Choroid plexus epithelial cell (primary cell): Measurements from ENCODE around the gene PRKAG2.

ENCODE experiments used
- DNase-seq: peaks from one replicate; pipeline ENCODE4 v3.0.0-alpha.2; 2010; ENCODE audit warnings: low read depth
- H3K4me3 ChIP-seq: 2 replicates; pipeline ENCODE4 v1.5.1; 2011; ENCODE audit warnings: low read depth, mild to moderate bottlenecking, control low read depth, low read length, moderate library complexity
- TF ChIP-seq, protein P1 (sequence below): conservative IDR thresholded peaks from 2 replicates; pipeline ENCODE4 v1.5.1; 2011; ENCODE audit warnings: low read depth, mild to moderate bottlenecking, control low read depth, inconsistent platforms, low read length, moderate library complexity

Gene PRKAG2

GRCh38 chr7:151726652-151727578 is 150.0 kb downstream of the PRKAG2 start:
- TF ChIP-seq, protein P1, sequence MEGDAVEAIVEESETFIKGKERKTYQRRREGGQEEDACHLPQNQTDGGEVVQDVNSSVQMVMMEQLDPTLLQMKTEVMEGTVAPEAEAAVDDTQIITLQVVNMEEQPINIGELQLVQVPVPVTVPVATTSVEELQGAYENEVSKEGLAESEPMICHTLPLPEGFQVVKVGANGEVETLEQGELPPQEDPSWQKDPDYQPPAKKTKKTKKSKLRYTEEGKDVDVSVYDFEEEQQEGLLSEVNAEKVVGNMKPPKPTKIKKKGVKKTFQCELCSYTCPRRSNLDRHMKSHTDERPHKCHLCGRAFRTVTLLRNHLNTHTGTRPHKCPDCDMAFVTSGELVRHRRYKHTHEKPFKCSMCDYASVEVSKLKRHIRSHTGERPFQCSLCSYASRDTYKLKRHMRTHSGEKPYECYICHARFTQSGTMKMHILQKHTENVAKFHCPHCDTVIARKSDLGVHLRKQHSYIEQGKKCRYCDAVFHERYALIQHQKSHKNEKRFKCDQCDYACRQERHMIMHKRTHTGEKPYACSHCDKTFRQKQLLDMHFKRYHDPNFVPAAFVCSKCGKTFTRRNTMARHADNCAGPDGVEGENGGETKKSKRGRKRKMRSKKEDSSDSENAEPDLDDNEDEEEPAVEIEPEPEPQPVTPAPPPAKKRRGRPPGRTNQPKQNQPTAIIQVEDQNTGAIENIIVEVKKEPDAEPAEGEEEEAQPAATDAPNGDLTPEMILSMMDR = no peak
- DNase-seq = no peak
- no peak overlapping the region for H3K4me3 ChIP-seq

- H3K4me3 ChIP-seq = no peak overlapping the region
- no peak for DNase-seq
- TF ChIP-seq, protein P1 = no peak
Observed at GRCh38 chr7:151725844-151726651, 150.9 kb downstream of the PRKAG2 start.

- TF ChIP-seq, protein P1 = no peak
- H3K4me3 ChIP-seq = no peak overlapping the region
- no peak for DNase-seq
Observed at GRCh38 chr7:151724920-151725584, 151.9 kb downstream of the PRKAG2 start.

GRCh38 chr7:151724250-151724915 is 152.5 kb downstream of the PRKAG2 start:
- no peak overlapping the region for H3K4me3 ChIP-seq
- TF ChIP-seq, protein P1 = no peak
- no peak for DNase-seq

- TF ChIP-seq, protein P1 = no peak
- no peak overlapping the region for H3K4me3 ChIP-seq
- no peak for DNase-seq
Observed at GRCh38 chr7:151723321-151723720, 153.6 kb downstream of the PRKAG2 start.

DNA sequence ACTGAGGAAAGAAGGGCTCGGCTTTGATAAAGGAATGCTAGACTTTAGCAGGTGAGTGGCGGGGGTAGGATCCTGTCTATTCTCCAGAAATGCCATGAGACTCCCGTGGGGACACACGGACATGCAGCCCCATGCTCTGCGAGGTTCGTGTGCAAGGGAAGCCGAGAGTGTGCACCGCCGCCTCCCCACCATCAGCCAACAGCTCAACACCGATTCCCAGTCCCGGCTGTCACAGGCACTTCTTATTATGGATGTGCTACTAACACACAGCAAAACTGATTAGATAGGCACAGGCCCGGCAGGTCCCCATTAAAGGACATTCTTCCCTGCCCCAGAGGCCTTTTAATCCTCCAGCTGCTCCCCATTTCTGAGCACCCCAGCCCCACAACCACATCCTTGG is 154.4 kb downstream of the PRKAG2 start:
- H3K4me3 ChIP-seq = no peak overlapping the region
- DNase-seq = no peak
- TF ChIP-seq, protein P1 = no peak
